ENCODE measurements around the gene FBN1. TPM values are rescaled to one million over a fixed set of nuclear protein-coding genes. Genes with fewer than 3 reads are reported as not detected.

FBN1 gene
- total and polyA plus RNA-seq, 10 of the 15 experiments (the other 5 are each of a cell fraction or from before 2014, with no cell fraction given), result 2.2 to 15.3 (median 7.0) TPM

DNA sequence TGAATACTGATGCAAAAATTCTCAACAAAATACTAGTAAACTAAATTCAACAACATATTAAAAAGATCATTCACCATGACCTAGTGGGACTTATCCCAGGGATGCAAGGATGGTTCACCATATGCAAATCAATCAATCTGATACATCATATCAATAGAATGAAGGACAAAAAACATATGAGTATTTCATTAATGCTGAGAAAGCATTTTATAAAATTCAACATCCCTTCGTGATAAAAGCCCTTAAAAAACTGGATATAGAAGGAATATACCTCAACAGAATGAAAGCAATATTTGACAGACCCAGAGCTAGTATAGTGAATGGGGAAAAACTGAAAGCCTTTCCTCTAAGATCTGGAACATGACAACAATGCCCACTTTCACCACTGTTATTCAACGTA lies 43.0 kb upstream of the FBN1 start:
- ChIA-PET CTCF (no interaction called here), RAD21 (ENCODE audit: unreplicated experiment) (no interaction called here), POLR2A (no interaction called here), SMC1A (ENCODE audit: uncharacterized antibody, unreplicated experiment) (interaction anchor here (0.6 kb wide), 1 partner anchor 50 kb away, joined by 3 read pairs; no protein-coding TSS in a partner anchor)
- 29% methylated on average over 2 of the region's 2 CpGs for WGBS (ENCODE audit: insufficient coverage, insufficient replicate concordance, low lambda C conversion rate, missing lambda C conversion rate)
- Histone ChIP-seq H3K4me1 (ENCODE audit: control insufficient read depth, insufficient read depth, low read length) (no peaks in the 10 kb centered on the region), H3K79me2 (ENCODE audit: control insufficient read depth, insufficient read depth, low read length) (no peaks in the 10 kb centered on the region), H3K27ac (ENCODE audit: control insufficient read depth, insufficient read depth) (no peak overlapping the region), H4K20me1 (ENCODE audit: control insufficient read depth, insufficient read depth) (no peaks in the 10 kb centered on the region), H3K9me3 (replicated peaks; ENCODE audit: control insufficient read depth, insufficient read depth, low read length) (no peaks in the 10 kb centered on the region), H3K36me3 (ENCODE audit: control insufficient read depth in 2 of 2, insufficient read depth in 2 of 2, low read length in 1 of 2) (no peaks in the 10 kb centered on the region), H3K9ac (ENCODE audit: control insufficient read depth, insufficient read depth, low read length) (no peak overlapping the region), H2AFZ (ENCODE audit: control insufficient read depth, low read depth, low read length) (no peak overlapping the region), H3K27me3 (replicated peaks in 1 of 2; ENCODE audit: control insufficient read depth in 2 of 2, insufficient read depth in 2 of 2, low read length in 1 of 2) (no peaks in the 10 kb centered on the region), H3K4me3 (no peak overlapping the region), H3K4me2 (ENCODE audit: control insufficient read depth, insufficient read depth) (no peak overlapping the region)
- no TSS peak for BruUV-seq (replicated peaks)
- DNase-seq (ENCODE audit: low read depth, low spot score) (no peak), FAIRE-seq (no peak), ATAC-seq (no peak)
- in situ Hi-C loops (cut with MboI) (no loop called here), intact Hi-C loops (cut with micrococcal nuclease; ENCODE audit: unreplicated experiment) (no loop called here)
- TF ChIP-seq HDAC6 (IDR thresholded peaks at IDR 0.05; ENCODE audit: unreplicated experiment) (no peak), MEF2A (IDR thresholded peaks at IDR 0.05; ENCODE audit: insufficient read depth, low read depth, low read length) (no peak), DPF2 (IDR thresholded peaks at IDR 0.05) (no peak), LARP7 (IDR thresholded peaks at IDR 0.05) (no peak), EZH2 (IDR thresholded peaks at IDR 0.05; ENCODE audit: borderline replicate concordance, control insufficient read depth, low read depth, low read length) (no peak), CBX3 (IDR thresholded peaks at IDR 0.05; ENCODE audit: borderline replicate concordance, low read depth) (no peak), PAX5 (IDR thresholded peaks at IDR 0.05; ENCODE audit: borderline replicate concordance, low read depth, low read length) (no peak), SMARCA5 (IDR thresholded peaks at IDR 0.05) (no peak), RAD21 (IDR thresholded peaks at IDR 0.05; ENCODE audit: insufficient read depth, low read depth, low read length) (no peak), NFIC (IDR thresholded peaks at IDR 0.05; ENCODE audit: low read depth, low read length) (no peak)
- TF ChIP-seq, protein P1, sequence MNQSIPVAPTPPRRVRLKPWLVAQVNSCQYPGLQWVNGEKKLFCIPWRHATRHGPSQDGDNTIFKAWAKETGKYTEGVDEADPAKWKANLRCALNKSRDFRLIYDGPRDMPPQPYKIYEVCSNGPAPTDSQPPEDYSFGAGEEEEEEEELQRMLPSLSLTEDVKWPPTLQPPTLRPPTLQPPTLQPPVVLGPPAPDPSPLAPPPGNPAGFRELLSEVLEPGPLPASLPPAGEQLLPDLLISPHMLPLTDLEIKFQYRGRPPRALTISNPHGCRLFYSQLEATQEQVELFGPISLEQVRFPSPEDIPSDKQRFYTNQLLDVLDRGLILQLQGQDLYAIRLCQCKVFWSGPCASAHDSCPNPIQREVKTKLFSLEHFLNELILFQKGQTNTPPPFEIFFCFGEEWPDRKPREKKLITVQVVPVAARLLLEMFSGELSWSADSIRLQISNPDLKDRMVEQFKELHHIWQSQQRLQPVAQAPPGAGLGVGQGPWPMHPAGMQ (IDR thresholded peaks at IDR 0.05; ENCODE audit: borderline replicate concordance), result no peak
